DOHH2 (cell line): Measurements from ENCODE around the gene SEMA5A.

Experiments used
- EZH2phosphoT487 ChIP-seq: fragments of 200-600 bp; sonication (generic); IDR thresholded peaks from 2 replicates; pipeline ENCODE4 v1.6.1; 2017; ENCODE audit warnings: borderline replicate concordance, mild to moderate bottlenecking, antibody characterized with exemption, low read length, moderate library complexity, mixed read lengths
- TF ChIP-seq, protein P1 (sequence below): fragments of 200-600 bp; sonication (generic); IDR thresholded peaks from one replicate; pipeline ENCODE4 v1.5.1; 2014; ENCODE audit warnings: antibody characterized with exemption, mild to moderate bottlenecking, low read depth, low read length; ENCODE audit not compliant: poor library complexity, severe bottlenecking

GRCh38 chr5:9140711-9141110 is 405.2 kb downstream of the SEMA5A start:
- TF ChIP-seq, protein P1, sequence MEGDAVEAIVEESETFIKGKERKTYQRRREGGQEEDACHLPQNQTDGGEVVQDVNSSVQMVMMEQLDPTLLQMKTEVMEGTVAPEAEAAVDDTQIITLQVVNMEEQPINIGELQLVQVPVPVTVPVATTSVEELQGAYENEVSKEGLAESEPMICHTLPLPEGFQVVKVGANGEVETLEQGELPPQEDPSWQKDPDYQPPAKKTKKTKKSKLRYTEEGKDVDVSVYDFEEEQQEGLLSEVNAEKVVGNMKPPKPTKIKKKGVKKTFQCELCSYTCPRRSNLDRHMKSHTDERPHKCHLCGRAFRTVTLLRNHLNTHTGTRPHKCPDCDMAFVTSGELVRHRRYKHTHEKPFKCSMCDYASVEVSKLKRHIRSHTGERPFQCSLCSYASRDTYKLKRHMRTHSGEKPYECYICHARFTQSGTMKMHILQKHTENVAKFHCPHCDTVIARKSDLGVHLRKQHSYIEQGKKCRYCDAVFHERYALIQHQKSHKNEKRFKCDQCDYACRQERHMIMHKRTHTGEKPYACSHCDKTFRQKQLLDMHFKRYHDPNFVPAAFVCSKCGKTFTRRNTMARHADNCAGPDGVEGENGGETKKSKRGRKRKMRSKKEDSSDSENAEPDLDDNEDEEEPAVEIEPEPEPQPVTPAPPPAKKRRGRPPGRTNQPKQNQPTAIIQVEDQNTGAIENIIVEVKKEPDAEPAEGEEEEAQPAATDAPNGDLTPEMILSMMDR, result no peak
- TF ChIP-seq EZH2phosphoT487, result no peak
